HuH-7.5 (cell line): Measurements from ENCODE around the gene LHX2.

Source experiments
- DNase-seq: peaks from one replicate; pipeline ENCODE4 v3.0.0; 2011; ENCODE audit warnings: low spot score

The LHX2 gene

GRCh38 chr9:124066783-124067577, 55.4 kb downstream of the LHX2 start:
- DNase-seq, result no peak

- no peak for DNase-seq
Observed at GRCh38 chr9:124068251-124068650, 56.7 kb downstream of the LHX2 start.

- DNase-seq, result no peak
Observed at GRCh38 chr9:124074746-124075145, 63.2 kb downstream of the LHX2 start.

DNA sequence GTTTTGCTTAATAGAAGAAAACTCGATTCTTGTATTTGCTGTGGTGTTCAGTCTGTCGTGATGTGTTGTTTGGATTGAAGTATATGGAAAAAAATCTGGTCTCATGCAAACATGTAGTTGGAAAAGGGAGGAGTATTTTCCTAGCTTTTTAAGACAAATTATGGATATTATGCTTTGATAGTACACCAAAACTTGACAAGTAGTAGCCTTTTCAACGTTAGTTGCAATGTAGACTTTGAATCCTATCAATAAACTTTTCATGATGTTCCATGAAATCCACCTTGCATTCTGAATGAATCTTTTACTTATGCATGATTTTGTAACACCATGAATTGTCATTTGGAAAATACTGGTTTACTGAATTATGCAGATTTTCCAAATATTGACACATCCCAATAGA, 64.2 kb downstream of the LHX2 start:
- no peak for DNase-seq

DNA sequence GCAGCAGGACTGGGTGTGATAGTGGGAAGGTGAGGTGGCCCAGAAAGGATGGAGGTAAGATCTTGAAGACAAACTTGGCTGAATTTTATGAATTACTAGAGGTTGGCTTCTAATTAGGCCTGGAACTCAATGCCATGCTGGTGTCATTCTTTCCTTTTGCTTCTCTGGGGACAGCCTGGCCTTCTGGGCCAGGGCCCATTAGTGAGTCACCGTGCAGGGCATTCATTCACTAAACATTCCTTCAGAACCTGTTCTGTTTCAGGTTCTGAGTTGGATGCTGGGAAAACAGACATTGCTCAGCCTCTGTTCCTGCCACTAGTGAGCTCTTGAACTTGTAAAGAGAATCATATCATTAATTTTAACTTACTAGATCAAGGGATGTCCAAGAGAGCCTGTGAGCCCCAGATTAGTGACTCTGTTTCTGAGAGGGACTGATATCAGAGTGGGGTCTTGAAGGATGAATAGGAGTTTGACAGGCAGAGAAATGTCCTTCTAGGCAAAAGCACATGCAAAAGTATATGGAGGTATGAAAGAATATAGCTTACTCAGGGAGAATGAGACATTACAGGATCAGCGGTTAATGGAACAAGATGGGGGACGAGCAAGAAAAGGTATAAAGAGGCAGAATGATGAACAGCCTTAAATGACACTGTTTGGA, 66.5 kb downstream of the LHX2 start:
- DNase-seq, result no peak

GRCh38 chr9:124078641-124079040, 67.1 kb downstream of the LHX2 start:
- DNase-seq, result no peak

GRCh38 chr9:124079176-124079925, 67.8 kb downstream of the LHX2 start:
- DNase-seq, result no peak

DNA sequence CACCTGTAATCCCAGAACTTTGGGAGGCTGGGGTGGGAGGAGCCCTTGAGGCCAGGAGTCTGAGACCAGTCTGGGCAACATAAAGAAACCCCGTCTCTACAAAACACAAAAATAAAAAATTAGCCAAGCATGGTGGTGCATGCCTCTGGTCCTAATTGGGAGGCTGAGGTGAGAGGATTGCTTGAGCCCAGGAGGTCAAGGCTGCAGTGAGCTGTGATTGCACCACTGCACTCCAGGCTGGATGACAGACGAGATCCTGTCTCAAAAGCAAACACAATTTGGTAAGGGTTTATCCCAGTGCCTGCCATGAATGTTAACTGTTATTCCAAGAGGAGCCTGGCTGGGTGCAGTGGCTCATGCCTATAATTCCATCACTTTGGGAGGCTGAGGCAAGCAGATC, 71.1 kb downstream of the LHX2 start:
- no peak for DNase-seq
